PC-3 (cell line): ENCODE measurements around the gene VSIG10.

Experiments used
- CTCF ChIP-seq: fragments of 300-600 bp; sonication (generic); conservative IDR thresholded peaks from 2 replicates; pipeline ENCODE4 v1.5.1; 2017; ENCODE audit warnings: antibody characterized with exemption, low read depth, mild to moderate bottlenecking, low read length
- EZH2 ChIP-seq: fragments of 300-600 bp; sonication (generic); IDR thresholded peaks from one replicate; pipeline ENCODE4 v1.6.1; 2017; ENCODE audit warnings: antibody characterized with exemption, mild to moderate bottlenecking, low read length; ENCODE audit not compliant: unreplicated experiment
- EZH2phosphoT487 ChIP-seq: fragments of 300-600 bp; sonication (generic); IDR thresholded peaks from 2 replicates; pipeline ENCODE4 v1.6.1; 2018; ENCODE audit warnings: mild to moderate bottlenecking, antibody characterized with exemption, low read length, borderline replicate concordance

GRCh38 chr12:118103601-118104382 is at the start of gene VSIG10:
- no peak for TF ChIP-seq CTCF
- TF ChIP-seq EZH2phosphoT487: no peak
- no peak for TF ChIP-seq EZH2
